Fibroblast of lung (primary cell): ENCODE measurements around the gene PIEZO2.

ENCODE experiments used
- CTCF ChIP-seq, 2 donors: IDR thresholded peaks in 1 of 2; conservative IDR thresholded peaks in 1 of 2; 1 replicate in 1 of 2; 2 replicates in 1 of 2; pipeline ENCODE4 v1.5.1; 2011 to 2012; ENCODE audit warnings: low read length in 2 of 2, control low read depth in 1 of 2, inconsistent platforms in 1 of 2, low read depth in 1 of 2, mild to moderate bottlenecking in 1 of 2
- EZH2 ChIP-seq: IDR thresholded peaks from 2 replicates; pipeline ENCODE4 v1.5.1; 2012; ENCODE audit warnings: low read length, control low read depth, mild to moderate bottlenecking; ENCODE audit errors: missing control alignments

DNA sequence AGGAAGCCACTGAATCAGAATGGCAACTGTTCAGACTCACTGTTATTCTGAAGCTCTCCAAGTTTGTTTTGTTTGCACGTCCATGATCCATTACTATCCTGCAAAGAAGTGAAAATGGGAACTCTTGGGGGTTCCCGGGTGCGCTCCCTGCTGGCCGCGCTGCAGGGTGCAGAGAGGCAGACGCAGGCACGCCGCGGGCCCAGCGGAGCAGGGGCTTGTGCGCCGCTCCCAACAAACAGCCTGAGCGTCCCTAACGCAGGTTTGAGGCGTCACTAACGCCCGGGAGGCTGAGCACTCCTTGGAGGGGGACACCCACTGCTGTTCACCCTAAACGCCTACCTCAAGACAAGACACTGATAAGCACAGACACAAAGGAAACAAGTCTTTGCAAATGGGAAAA, 14.3 kb upstream of the PIEZO2 start:
- peak; percentile 24 to 63 for TF ChIP-seq CTCF (conservative IDR thresholded peaks at IDR 0.05 in 1 of 2, IDR thresholded peaks at IDR 0.05 in 1 of 2; ENCODE audit: low read depth in 1 of 2, low read length in 2 of 2)
- TF ChIP-seq EZH2, result no peak
